Urothelium cell line (cell line): ENCODE results near the gene LDLRAD4.
A peak's percentile ranks its signal among the peaks of the same experiment; 100 is the strongest.

Experiments used
- DNase-seq: peaks from one replicate; pipeline ENCODE4 v3.0.0; 2011; ENCODE audit warnings: low spot score, mixed read lengths
- FAIRE-seq: peaks from 2 replicates; lab custom pipeline; 2011; peaks lifted over from hg19 to GRCh38; lab: Jason Lieb, UNC

The LDLRAD4 gene

DNA sequence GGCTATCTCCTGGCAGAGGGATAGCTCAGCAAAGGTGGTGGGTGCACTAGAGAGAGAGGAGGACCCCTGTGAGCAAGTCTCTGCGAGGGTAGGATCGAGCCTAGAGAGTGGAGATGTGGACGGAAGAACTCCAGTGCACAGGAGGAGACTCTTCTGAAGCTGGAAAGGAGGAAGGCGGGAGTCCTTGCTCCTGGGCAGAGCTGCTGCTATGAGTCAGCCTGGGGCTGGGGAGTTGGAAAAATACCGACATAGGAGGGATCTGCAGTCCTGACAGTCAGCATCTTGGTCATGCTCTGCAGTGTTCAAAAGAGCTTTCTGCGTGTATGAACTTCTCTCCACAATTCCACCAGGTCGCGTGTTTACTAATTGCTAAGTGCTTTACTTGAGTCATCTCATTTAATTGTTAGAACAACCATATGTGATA is 233.8 kb downstream of the LDLRAD4 start:
- FAIRE-seq = peak; percentile 99

DNA sequence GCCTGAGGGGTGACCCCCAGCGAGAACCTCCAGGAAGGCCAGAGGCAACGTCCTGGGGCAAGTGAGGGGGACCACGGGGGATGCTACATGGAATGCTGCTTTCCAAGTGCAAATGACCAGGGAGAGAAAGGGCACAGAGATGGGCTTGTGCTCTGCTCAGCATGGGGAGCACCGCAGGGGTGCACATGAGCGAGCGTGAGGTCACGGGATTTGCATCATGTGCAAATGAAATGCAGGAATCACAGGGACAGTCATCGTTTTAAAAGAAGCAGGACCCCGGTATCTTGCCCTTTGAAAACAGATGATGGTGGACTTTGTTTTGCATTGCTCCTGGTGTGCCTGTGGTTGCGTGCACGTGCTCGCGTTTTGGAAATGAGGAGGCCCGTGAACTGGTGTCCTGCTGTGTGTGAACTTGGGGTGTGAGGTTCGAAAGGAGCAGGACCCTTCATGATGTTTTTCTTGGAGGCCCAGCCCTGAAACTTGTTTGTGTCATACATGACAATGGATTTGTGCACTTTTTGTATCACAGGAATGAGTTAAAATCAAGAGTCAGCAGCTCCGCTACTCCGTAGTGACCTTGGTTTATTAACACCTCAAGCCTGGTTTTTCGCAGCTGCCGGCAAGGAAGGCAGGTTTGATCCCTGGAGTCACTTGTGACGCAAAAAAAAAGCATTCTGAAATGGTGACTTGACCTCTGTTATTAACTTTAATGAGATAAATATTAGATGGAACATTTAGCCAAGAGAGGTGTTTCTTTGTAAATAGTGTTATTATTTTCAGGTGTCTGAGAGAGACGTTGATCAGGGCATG is 234.5 kb downstream of the LDLRAD4 start:
- DNase-seq (no peak), FAIRE-seq (peak; percentile 93)

More for the DNA sequence above, 233.8 kb downstream of the LDLRAD4 start:
- peak; percentile 95 for DNase-seq

DNA sequence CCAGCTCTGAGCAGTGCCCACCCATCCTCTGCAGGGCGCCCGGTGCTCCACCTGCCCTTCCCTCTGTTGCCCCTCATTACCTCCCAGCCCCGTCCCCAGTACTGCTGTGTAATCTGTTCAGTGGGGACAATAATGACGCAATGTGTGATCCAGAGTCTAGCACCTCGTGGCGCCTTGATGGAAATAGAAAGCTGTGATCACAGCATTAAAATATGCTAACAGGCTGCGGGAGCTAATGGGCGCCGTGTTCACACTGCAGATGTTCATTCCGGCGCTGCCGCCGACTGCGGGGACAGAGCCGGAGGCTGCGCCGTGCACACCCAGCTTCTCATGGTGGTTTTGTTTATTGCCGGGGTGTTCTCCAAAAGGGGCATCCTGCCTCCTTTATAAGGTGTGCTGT is 235.2 kb downstream of the LDLRAD4 start:
- peak; percentile 92 for FAIRE-seq
- no peak for DNase-seq

DNA sequence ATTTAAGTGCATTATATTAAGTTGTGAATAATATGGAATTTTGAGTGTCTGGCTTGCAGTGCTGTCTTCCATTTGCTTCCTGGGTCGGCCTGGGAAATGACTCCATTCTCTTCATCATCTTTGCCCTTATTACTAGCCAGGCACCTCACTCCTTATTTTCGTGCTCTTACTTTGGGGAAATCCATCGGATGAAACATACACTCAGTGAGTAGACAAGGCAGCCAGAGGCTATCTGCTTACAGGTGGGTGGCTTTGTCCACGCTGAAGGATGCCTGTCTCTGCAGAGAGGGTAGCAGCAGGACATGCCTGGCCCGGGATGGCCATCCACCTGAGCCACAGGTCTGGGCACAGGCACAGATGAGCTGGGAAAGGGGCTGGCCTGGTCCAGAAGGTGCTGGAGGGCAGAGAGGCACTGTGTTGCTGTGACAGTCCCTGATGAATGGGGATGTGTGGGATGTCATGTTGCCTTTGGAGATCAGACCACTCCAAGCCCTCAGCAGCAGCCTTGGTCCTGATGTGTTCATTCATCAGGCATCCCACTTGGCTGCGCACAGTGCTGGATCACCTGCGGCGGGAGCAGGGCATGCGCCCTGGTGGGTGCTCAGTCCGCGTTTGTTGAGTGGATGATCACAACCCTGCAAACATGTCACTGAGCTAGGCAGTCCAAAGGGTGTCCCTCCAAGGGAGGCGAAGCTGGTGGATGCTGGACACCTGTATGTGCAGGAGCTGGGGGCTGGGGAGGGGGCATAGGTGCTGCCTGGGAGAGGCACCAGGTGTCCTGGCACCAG is 236.0 kb downstream of the LDLRAD4 start:
- FAIRE-seq = peak; percentile 95
- DNase-seq = no peak

DNA sequence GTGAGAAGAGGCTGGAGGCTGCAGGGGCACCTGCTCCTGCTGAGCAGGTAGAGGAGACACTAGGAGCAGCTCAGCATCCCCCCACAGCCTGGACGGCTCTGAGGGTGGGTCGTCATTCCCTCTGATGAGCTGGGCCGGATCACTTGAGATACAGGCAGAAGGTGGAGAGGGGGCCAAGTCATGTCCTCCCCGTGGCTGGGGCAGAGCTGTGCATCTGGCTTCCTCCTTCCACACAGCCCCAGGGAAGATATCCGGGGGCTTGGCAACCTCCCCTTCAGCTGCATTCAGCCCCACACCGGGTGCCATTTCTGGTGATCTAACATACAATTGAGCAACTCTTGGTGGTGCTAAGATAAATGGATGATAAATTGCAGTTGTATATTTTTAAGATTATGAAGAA is 236.9 kb downstream of the LDLRAD4 start:
- DNase-seq (no peak), FAIRE-seq (no peak)

DNA sequence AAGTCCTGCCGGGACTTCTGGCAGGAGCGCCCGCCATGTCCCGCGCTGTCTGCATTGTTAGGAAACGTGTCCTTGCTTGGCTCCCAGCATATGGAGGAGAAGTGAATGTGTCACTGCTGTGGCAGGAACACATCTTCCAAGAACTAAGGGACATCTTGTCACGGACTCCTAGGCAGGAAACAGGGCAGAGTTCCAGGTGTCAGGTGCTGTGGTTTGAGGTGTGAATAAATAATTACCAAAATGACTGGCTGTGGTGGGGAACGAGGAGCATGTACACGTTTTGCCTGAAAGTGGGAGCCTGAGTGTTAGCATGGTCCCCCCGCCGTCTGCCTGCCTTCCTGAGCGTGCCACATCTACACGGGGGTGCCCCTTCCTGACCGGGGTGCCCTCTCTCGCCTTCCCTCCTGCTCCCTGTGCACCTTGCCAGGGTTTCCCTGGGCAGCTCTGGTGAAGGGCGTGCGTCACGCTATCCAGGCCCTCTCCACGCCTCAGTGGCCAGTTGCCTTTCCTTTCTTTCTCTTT is 237.5 kb downstream of the LDLRAD4 start:
- no peak for DNase-seq
- FAIRE-seq = peak; percentile 81

- peak; percentile 78 for FAIRE-seq
- no peak for DNase-seq
Observed at GRCh38 chr18:13456736-13457271, 238.2 kb downstream of the LDLRAD4 start.

DNA sequence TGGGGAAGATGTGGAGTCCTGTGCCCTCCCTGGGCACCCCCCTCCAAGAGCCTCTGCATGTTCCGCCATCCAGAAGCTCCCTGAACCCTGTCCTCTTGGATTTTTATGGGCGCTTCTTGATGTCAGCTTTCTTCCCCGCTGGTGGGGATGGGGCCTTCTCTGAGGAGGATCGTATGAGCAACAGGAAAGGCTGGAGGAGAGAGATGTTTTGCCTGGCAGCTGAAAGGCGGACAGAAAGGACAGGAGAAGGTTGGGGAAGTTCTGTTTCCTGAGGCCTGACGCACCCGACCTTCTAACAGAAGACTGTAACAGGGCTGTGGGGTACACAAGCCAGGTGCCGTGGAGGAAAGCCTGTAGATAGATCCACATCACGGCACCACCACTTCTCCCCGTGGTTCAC is 238.8 kb downstream of the LDLRAD4 start:
- no peak for DNase-seq
- FAIRE-seq = peak; percentile 44

GRCh38 chr18:13460946-13461345 is 242.4 kb downstream of the LDLRAD4 start:
- peak; percentile 74 for FAIRE-seq
- DNase-seq = no peak

GRCh38 chr18:13461469-13461868 is 242.9 kb downstream of the LDLRAD4 start:
- FAIRE-seq (no peak), DNase-seq (no peak)

DNA sequence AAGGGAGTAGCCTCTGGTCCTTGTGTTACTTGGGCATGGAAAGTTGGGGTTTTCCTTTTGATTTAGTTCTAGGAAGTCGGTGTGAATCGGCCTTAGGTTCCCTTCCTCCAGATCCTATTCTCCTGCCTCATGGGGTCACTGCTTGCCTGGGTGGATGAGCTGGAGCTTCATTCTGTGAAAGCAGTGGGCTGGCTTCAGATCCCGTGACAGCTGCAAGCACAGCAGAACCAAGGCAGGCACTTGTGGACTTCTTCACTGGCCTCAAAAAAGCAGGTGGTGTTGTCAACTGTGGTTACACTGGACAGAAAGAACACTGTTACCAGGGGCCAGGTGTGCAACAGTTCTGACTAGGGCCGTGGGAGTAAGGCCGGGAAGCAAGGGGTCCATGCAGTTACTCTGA is 243.4 kb downstream of the LDLRAD4 start:
- DNase-seq = no peak
- no peak for FAIRE-seq

- FAIRE-seq (no peak), DNase-seq (no peak)
Observed at GRCh38 chr18:13462686-13463085, 244.1 kb downstream of the LDLRAD4 start.

GRCh38 chr18:13463526-13464210 is 245.1 kb downstream of the LDLRAD4 start:
- DNase-seq (no peak), FAIRE-seq (no peak)

- DNase-seq (no peak), FAIRE-seq (peak; percentile 75)
Observed at GRCh38 chr18:13464432-13465123, 246.0 kb downstream of the LDLRAD4 start.

- no peak for FAIRE-seq
- no peak for DNase-seq
Observed at GRCh38 chr18:13465124-13465446, 246.5 kb downstream of the LDLRAD4 start.

- DNase-seq (no peak), FAIRE-seq (peak; percentile 91)
Observed at GRCh38 chr18:13465476-13465875, 246.9 kb downstream of the LDLRAD4 start.

- FAIRE-seq (peak; percentile 95), DNase-seq (no peak)
Observed at GRCh38 chr18:13470516-13471197, 252.1 kb downstream of the LDLRAD4 start.

DNA sequence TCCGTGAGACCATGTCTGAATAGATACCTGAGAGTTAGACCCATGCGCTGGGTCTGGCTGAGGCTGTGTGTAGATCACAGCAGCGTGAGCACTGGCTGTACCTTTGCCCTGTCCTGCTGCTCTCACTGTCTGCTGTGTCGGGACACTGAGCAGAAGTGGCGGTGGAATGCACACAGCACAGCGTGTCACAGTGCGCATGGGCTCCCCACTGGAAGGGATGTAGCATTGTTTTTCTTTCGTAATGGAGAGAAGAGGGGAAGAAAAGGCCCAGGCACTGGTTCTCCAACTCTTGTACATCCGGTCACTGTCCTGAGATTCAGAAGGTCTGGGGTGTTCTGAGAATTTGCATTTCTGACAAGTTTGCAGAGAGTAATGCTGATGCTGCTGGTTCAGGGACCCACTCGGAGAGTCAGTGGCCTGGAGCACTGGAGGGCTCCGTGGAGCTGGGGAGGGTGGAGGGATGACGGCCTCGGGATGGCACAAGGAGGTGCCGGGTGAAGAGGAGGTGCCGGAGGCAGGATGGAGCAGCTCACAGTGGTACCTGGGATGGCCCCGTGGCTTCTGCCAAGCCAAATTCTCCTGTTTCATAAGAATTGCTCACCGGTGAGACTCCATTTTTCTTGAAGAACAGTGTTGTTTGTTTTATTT is 252.8 kb downstream of the LDLRAD4 start:
- no peak for FAIRE-seq

GRCh38 chr18:13471971-13472628 is 253.5 kb downstream of the LDLRAD4 start:
- no peak for DNase-seq
- no peak for FAIRE-seq

More for the DNA sequence above, 252.8 kb downstream of the LDLRAD4 start:
- DNase-seq = no peak
